HTR-8/SVneo (cell line): ENCODE measurements around the gene FASN.

Source experiments
- DNase-seq: peaks from one replicate; pipeline ENCODE4 v3.0.0; 2011; ENCODE audit warnings: low spot score, mixed read lengths; ENCODE audit not compliant: insufficient read length
- FAIRE-seq: peaks from 2 replicates; lab custom pipeline; 2011; peaks lifted over from hg19 to GRCh38; lab: Jason Lieb, UNC

Gene FASN

GRCh38 chr17:82031303-82031884 lies 66.6 kb downstream of the FASN start, which contains the start of gene RAC3:
Gene RAC3, plus strand, starts transcription at chr17:82031678. Its CDS starts 84 bp downstream, at chr17:82031762.
- DNase-seq (peak; percentile 45), FAIRE-seq (no peak)

- peak; percentile 75 for FAIRE-seq
- peak; percentile 84 for DNase-seq
These were observed 67.3 kb downstream of the FASN start for GRCh38 chr17:82030470-82031302.

- FAIRE-seq (no peak), DNase-seq (no peak)
These were observed 68.0 kb downstream of the FASN start for GRCh38 chr17:82029990-82030469.

GRCh38 chr17:82029391-82029790 lies 68.6 kb downstream of the FASN start:
- DNase-seq (no peak), FAIRE-seq (no peak)

GRCh38 chr17:82028966-82029365 lies 69.1 kb downstream of the FASN start:
- FAIRE-seq (no peak), DNase-seq (no peak)
